ENCODE data around the gene KCTD12. TPM values are rescaled to one million over a fixed set of nuclear protein-coding genes. Genes with fewer than 3 reads are reported as not detected.

KCTD12 gene
- total RNA-seq, 1 donor from 2014 or later: 57.2 TPM

GRCh38 chr13:76832258-76832988 lies 53.8 kb downstream of the KCTD12 start:
- Histone ChIP-seq H3K36me3 (no peaks in the 10 kb centered on the region), H3K27ac (no peak overlapping the region), H3K9me3 (no peaks in the 10 kb centered on the region), H3K4me1 (peaks cover 21% of the 10 kb centered on the region), H3K4me3 (no peak overlapping the region), H3K27me3 (no peaks in the 10 kb centered on the region)
- intact Hi-C loops (cut with DNase I): no loop called here
- DNase-seq (ENCODE audit: extremely low spot score in 2 of 2): no peak
- TF ChIP-seq POLR2AphosphoS5 (IDR thresholded peaks at IDR 0.05; ENCODE audit: insufficient read depth in 1 of 2, low read depth in 1 of 2): no peak
- TF ChIP-seq POLR2A (IDR thresholded peaks at IDR 0.05): no peak
- no peak for TF ChIP-seq CTCF (IDR thresholded peaks at IDR 0.05)

GRCh38 chr13:76830805-76831204 lies 55.4 kb downstream of the KCTD12 start:
- intact Hi-C loops (cut with DNase I): no loop called here

More at GRCh38 chr13:76830805-76831204, 55.4 kb downstream of the KCTD12 start:
- Histone ChIP-seq H3K36me3 (no peaks in the 10 kb centered on the region), H3K9me3 (no peaks in the 10 kb centered on the region), H3K27ac (no peak overlapping the region), H3K4me3 (no peak overlapping the region), H3K4me1 (peaks cover 21% of the 10 kb centered on the region), H3K27me3 (no peaks in the 10 kb centered on the region)
- TF ChIP-seq POLR2AphosphoS5 (IDR thresholded peaks at IDR 0.05; ENCODE audit: insufficient read depth in 1 of 2, low read depth in 1 of 2) (no peak), POLR2A (IDR thresholded peaks at IDR 0.05) (no peak), CTCF (IDR thresholded peaks at IDR 0.05) (no peak)
- no peak for DNase-seq (ENCODE audit: extremely low spot score in 2 of 2)

Other genes with a start within 250 kb of the KCTD12 start
- not detected for gene ACOD1, start 62.1 kb upstream of the KCTD12 start, total RNA-seq
- gene CLN5, start 105.7 kb upstream of the KCTD12 start, total RNA-seq: 15.0 TPM
- gene FBXL3, start 140.8 kb upstream of the KCTD12 start, total RNA-seq: 59.4 TPM

Measured in vagina (tissue), 2 donors.